CD4-positive, alpha-beta T cell treated with Interleukin-4 for 4 hours (primary cell): Measurements from ENCODE around the gene PDCL3.

Source experiments
- DNase-seq: peaks from one replicate; pipeline ENCODE4 v3.0.0-alpha.2; 2020

Gene PDCL3

DNA sequence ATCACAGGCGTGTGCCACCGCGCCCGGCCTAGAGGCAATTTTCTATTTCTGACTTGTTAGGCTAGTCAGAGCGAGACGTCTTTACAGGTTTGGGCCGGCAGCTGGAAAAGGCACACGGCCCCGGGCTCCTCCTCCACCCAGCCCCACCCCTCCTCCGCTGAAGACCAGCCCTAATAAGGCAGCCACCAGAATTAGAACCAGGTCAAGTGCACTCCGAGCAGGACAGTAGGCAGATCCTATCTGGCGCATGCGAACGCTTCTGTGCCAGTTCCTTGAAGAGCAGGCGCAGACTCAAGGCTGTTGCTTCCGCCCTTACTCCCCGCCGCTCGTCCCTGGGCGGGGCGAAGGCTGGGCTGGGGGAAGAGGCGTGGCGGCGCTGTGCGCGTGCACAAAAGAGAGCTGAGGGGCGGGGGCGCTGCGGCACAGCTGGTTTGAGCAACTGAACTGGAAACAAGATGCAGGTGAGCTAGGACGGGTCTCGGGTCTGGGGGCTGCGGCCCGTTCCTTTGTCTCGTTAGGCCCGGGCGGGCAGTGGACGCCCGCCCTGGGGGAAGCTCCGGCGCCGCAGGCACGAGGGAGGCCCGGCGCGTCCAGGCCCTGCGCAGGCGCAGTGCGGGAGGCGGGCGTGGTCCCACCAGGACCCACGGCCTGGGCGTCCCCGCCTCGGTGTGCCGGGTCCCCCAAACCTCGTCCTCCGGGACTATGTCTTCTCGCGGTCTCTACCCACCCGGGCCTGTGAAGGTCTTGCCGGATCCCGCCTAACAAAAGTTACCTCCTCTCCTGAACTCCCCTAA lies at the start of gene PDCL3:
PDCL3 (plus strand) TSS at position 381 of the 794 bp plus-strand sequence; CDS start at position 456, 75 bp downstream.
- DNase-seq = peak; percentile 98

DNA sequence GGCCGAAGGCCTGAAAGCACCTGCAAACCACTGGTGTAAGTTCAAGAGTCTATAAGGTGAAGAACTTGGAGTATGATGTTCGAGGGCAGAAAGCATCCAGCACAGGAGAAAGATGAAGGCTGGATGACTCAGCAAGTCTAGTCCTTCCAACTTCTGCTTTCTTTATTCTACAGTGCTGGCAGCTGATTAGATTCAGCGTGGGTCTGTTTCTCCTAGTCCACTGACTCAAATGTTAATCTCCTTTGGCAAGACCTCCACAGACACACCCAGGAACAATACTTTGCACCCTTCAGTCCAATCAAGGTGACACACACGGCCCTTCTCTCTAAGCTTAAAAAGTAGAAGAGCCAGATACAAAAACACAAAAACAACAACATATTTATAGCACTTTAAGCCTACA lies 49.1 kb upstream of the PDCL3 start:
- DNase-seq = no peak

GRCh38 chr2:100517556-100517955 lies 45.2 kb upstream of the PDCL3 start:
- DNase-seq = no peak

- no peak for DNase-seq
Observed at GRCh38 chr2:100518801-100519200, 44.0 kb upstream of the PDCL3 start.

GRCh38 chr2:100520224-100520623 lies 42.6 kb upstream of the PDCL3 start:
- no peak for DNase-seq

DNA sequence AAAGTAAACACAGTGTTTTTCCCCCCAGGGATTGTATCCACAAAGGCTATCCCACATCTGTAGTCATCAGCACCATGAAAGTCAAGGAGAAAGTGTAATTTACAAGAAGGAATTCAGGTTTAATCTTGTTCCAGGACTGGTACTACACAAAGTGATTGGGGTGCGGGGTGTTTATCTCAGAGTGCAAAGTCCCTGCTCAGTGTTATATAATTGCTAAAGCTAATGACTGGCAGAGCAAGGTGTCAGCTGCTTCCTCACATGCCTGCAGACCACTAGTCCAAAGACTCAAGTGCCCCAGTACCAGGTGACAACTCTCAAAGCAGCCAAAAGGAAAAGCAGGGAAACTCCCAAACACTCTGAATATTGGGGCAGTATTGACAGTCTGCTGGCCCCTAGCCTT lies 40.4 kb upstream of the PDCL3 start:
- DNase-seq = no peak

DNA sequence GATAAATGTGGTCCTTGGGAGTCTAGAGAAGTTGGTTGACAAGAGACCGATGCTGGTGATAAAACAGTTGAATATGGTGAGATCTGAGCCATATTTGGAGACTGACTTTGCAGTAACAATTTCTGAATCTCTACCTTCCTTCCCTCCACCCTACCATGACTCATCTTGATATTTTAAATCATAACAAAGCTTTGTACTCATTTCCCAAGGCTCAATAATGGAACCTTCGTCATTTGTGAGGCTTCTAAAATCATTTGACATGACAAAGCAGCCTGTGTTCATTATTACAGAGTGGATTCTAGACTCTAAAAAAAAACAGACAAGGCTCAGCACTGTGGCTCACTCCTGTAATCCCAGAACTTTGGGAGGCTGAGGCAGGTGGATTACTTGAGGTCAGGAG lies 38.5 kb upstream of the PDCL3 start:
- DNase-seq = no peak

DNA sequence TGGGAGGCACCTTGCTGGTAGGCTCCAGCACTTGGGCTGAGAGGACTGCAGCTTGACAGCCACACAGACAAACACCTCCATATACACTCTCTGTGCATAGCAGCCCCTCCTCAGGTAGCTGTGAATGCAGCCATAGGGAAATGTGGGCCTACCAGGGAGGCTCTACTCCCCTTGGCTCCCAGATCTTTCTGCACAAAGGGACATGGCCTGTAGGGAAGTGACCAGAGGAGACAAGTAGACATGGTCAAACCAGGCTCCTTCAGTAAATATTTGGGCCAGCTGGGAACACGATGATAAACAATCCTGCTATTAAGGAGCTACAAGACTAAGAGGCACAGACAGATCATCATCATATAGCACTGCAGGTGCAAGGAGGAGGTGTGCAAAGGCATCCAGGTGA lies 35.9 kb upstream of the PDCL3 start:
- DNase-seq = no peak

GRCh38 chr2:100527440-100528015 lies 35.3 kb upstream of the PDCL3 start:
- DNase-seq = no peak

- no peak for DNase-seq
Observed at GRCh38 chr2:100529176-100529575, 33.6 kb upstream of the PDCL3 start.

DNA sequence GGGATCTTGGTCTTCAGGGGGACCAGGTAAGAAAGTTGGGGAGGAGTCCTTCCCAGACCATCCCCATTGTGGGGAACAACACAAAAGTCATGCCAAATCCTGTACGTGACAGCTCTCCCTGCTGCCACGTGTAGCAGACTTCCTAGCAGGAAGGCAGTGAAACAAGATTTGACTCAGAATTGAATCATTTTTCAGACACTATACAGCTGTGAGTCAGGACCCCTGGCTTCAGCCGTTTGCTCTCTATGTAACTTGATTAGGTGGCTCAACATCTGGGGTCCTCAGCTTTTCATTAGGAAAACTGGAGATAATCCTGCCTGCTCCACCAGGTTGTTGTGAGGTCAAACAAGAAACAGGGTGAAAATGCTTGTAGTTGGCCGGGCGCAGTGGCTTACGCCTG lies 32.9 kb upstream of the PDCL3 start:
- DNase-seq = no peak

DNA sequence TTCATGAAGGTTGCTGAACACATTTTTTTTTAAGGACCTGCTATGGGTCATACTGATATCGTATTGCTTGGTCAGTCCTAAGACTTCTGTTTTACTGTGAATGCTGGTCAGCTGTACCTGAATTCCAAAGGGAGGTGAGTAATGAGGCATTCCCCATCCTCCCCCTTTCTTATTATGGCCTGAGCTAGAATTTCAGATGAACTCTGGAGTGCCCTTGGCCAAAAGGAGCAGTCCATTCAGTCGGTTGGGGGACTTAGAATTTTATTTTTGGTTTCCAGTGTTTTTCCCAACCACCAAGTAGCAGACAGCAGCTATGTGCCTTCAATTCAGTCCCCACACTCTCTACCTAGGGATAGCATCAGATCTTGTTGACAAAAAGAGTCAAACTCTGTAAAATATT lies 26.9 kb upstream of the PDCL3 start:
- DNase-seq = no peak

DNA sequence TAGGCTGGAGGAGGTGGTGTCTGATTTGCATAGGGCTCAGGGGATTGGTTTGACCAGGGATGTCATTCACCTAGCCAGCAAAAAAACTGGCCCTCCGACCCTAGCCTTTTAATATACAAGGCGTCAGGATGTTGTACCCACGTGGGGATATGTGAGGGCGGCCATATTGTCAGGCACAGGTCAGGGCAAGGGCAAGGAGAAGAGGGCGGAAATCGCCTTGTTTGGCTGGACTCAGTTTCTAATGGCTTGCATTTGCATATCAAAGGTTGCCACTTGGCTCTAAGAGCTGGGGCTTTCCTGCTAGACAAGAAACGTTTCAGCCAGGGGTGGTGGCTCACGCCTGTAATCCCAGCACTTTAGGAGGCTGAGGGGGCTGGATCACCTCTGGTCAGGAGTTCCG lies 24.9 kb upstream of the PDCL3 start:
- DNase-seq = no peak

- DNase-seq = no peak
Observed at GRCh38 chr2:100539221-100539620, 23.6 kb upstream of the PDCL3 start.

- no peak for DNase-seq
Observed at GRCh38 chr2:100541404-100541803, 21.4 kb upstream of the PDCL3 start.

DNA sequence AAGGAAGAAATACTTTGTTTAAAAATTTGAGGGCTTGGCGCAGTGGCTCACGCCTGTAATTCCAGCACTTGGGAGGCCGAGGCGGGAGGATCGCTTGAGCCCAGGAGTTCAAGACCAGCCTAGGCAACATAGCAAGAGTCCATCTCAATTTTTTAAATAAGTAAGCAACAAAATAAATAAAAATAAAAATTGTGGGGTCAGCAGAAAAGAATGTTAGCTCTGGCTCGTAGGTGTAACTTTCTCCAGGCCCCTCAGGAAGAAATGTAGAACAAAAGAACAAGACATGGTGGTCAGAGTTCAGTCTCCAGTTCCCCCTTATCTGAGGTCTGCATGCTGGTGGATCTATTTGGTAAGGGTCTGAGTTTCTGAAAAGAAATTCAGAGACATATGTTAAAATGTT lies 20.4 kb upstream of the PDCL3 start:
- DNase-seq = no peak

- no peak for DNase-seq
Observed at GRCh38 chr2:100544911-100545596, 17.7 kb upstream of the PDCL3 start.

- DNase-seq = no peak
Observed at GRCh38 chr2:100546469-100546868, 16.3 kb upstream of the PDCL3 start.

DNA sequence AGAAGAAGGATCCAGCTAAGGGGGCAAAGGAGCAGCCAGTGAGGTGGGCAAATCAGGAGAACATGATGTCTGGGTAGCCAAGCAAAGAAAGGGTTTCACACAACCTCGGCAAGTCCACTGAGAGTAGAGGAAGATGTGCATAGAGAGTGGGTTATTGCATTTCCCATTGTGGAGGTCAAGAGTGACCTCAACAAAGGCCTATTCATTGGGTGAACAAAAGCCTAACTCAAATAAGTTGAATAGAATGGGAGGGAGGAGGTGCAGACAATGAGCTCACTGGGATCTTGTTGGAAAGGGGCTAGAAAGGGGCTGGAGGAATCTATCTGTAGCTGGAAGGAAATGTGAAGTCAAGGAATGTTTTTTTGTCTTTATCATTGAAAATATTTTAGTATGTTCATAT lies 14.0 kb upstream of the PDCL3 start:
- DNase-seq = no peak

DNA sequence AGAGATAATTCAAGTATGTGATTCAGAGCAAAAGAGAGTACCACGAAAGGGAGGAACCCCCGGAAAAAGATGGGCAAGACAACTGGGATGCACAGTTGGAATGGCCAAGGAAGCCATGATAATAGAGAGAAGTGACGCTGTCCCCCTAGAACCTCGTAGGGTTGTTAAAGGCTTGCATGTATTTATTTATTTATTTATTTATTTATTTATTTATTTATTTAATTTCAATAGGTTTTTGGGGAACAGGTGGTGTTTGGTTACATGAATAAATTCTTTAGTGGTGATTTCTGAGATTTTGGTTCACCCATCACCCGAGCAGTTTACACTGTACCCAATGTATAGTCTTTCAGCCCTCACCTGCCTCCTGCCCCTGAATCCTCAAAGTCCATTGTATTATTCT lies 11.5 kb upstream of the PDCL3 start:
- no peak for DNase-seq

- peak; percentile 49 for DNase-seq
Observed at GRCh38 chr2:100554798-100555407, 7.9 kb upstream of the PDCL3 start.

DNA sequence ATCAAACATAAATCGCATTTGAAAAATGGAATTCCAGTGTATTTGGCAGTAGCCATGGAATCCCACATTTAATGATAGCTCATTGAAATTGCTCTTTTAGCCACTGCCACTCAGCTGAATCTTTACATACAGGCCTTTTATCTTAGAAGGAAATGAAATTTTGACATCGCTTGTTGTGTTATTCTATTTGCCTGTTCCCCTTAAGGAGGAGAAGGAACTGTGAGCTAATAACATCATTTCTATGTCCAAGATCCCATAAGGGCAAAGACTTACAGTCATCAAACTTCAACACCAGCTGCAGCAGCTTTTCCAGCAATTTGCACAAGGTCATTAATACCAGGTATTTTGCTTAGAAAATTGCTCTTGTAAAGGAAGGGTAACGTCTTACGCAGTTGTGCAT lies 6.0 kb upstream of the PDCL3 start:
- DNase-seq = no peak

GRCh38 chr2:100560216-100560830 lies 2.5 kb upstream of the PDCL3 start:
- DNase-seq = no peak
